ENCODE measurements around the gene BNIP2.

The BNIP2 gene

GRCh38 chr15:59676565-59676964, 12.6 kb downstream of the BNIP2 start:
- no peak overlapping the region for H2BK120ac ChIP-seq (ENCODE audit: insufficient read depth, low read length, poor library complexity)
- no peaks in the 10 kb centered on the region for H3K9me3 ChIP-seq (ENCODE audit: insufficient read depth, low read depth, low read length)
- no peaks in the 10 kb centered on the region for H3K79me2 ChIP-seq (ENCODE audit: control insufficient read depth, insufficient read depth, low read length, poor library complexity)
- no peak overlapping the region for H2AK5ac ChIP-seq (ENCODE audit: low read length)
- no peak overlapping the region for H4K8ac ChIP-seq (ENCODE audit: low read depth, low read length)
- H3K4me1 ChIP-seq (ENCODE audit: control insufficient read depth in 1 of 2, insufficient read depth in 2 of 2, low read length in 2 of 2), result no peaks in the 10 kb centered on the region
- H3K36me3 ChIP-seq (ENCODE audit: control insufficient read depth in 1 of 2, insufficient read depth in 2 of 2, low read length in 2 of 2), result peaks cover 37 to 51% of the 10 kb centered on the region in 2 experiments
- H3K4ac ChIP-seq (ENCODE audit: low read depth, low read length), result no peak overlapping the region
- no peak overlapping the region for H2AFZ ChIP-seq (ENCODE audit: insufficient read depth, low read length, poor library complexity)
- H3K27me3 ChIP-seq (ENCODE audit: insufficient read depth, low read length), result no peaks in the 10 kb centered on the region
- no peaks in the 10 kb centered on the region for H3K79me1 ChIP-seq (ENCODE audit: low read length)
- DNase-seq, result no peak
- H2BK5ac ChIP-seq (ENCODE audit: low read depth, low read length, poor library complexity), result no peak overlapping the region
- no peak overlapping the region for H3K4me3 ChIP-seq (ENCODE audit: low read depth, low read length)
- H3K4me2 ChIP-seq (ENCODE audit: low read length), result no peak overlapping the region
- H3K23ac ChIP-seq (ENCODE audit: low read length), result no peak overlapping the region
- no peak overlapping the region for H4K12ac ChIP-seq (ENCODE audit: low read depth, low read length)
- H4K91ac ChIP-seq (ENCODE audit: low read depth, low read length), result no peak overlapping the region
- no CpG with 5 or more reads among the region's 23 CpGs for WGBS (ENCODE audit: extremely low coverage, insufficient coverage, insufficient read length)
- H3K9ac ChIP-seq (ENCODE audit: low read length), result no peak overlapping the region
- H3K27ac ChIP-seq (ENCODE audit: low read depth, low read length), result no peak overlapping the region
- H3K14ac ChIP-seq (ENCODE audit: low read length), result no peak overlapping the region
- peak overlapping the region; percentile 5 for H3K18ac ChIP-seq (ENCODE audit: low read length)
- no peak overlapping the region for H2BK12ac ChIP-seq (ENCODE audit: low read length)

GRCh38 chr15:59674361-59674877, 14.7 kb downstream of the BNIP2 start:
- Histone ChIP-seq H3K9me3 (ENCODE audit: insufficient read depth, low read depth, low read length) (no peaks in the 10 kb centered on the region), H2AFZ (ENCODE audit: insufficient read depth, low read length, poor library complexity) (no peak overlapping the region), H4K8ac (ENCODE audit: low read depth, low read length) (no peak overlapping the region), H3K4me2 (ENCODE audit: low read length) (no peak overlapping the region), H3K79me1 (ENCODE audit: low read length) (no peaks in the 10 kb centered on the region), H2BK120ac (ENCODE audit: insufficient read depth, low read length, poor library complexity) (no peak overlapping the region), H4K91ac (ENCODE audit: low read depth, low read length) (no peak overlapping the region), H2AK5ac (ENCODE audit: low read length) (no peak overlapping the region), H3K14ac (ENCODE audit: low read length) (no peak overlapping the region), H3K18ac (ENCODE audit: low read length) (no peak overlapping the region), H3K27ac (ENCODE audit: low read depth, low read length) (no peak overlapping the region), H3K4me1 (ENCODE audit: control insufficient read depth in 1 of 2, insufficient read depth in 2 of 2, low read length in 2 of 2) (no peaks in the 10 kb centered on the region), H3K9ac (ENCODE audit: low read length) (no peak overlapping the region), H3K27me3 (ENCODE audit: insufficient read depth, low read length) (no peaks in the 10 kb centered on the region), H3K23ac (ENCODE audit: low read length) (no peak overlapping the region), H4K12ac (ENCODE audit: low read depth, low read length) (no peak overlapping the region), H3K36me3 (ENCODE audit: control insufficient read depth in 1 of 2, insufficient read depth in 2 of 2, low read length in 2 of 2) (peaks cover 30 to 43% of the 10 kb centered on the region in 2 experiments), H3K4me3 (ENCODE audit: low read depth, low read length) (no peak overlapping the region), H3K79me2 (ENCODE audit: control insufficient read depth, insufficient read depth, low read length, poor library complexity) (no peaks in the 10 kb centered on the region), H2BK5ac (ENCODE audit: low read depth, low read length, poor library complexity) (no peak overlapping the region), H3K4ac (ENCODE audit: low read depth, low read length) (no peak overlapping the region), H2BK12ac (ENCODE audit: low read length) (no peak overlapping the region)
- DNase-seq, result no peak
- WGBS (ENCODE audit: extremely low coverage, insufficient coverage, insufficient read length), result no CpG with 5 or more reads among the region's 3 CpGs

- Histone ChIP-seq H3K27me3 (ENCODE audit: insufficient read depth, low read length) (no peaks in the 10 kb centered on the region), H4K8ac (ENCODE audit: low read depth, low read length) (no peak overlapping the region), H3K9me3 (ENCODE audit: insufficient read depth, low read depth, low read length) (no peaks in the 10 kb centered on the region), H3K4me2 (ENCODE audit: low read length) (no peak overlapping the region), H3K4ac (ENCODE audit: low read depth, low read length) (no peak overlapping the region), H3K4me1 (ENCODE audit: control insufficient read depth in 1 of 2, insufficient read depth in 2 of 2, low read length in 2 of 2) (no peaks in the 10 kb centered on the region), H4K91ac (ENCODE audit: low read depth, low read length) (no peak overlapping the region), H2BK5ac (ENCODE audit: low read depth, low read length, poor library complexity) (no peak overlapping the region), H3K4me3 (ENCODE audit: low read depth, low read length) (no peak overlapping the region), H4K12ac (ENCODE audit: low read depth, low read length) (no peak overlapping the region), H3K9ac (ENCODE audit: low read length) (no peak overlapping the region), H3K23ac (ENCODE audit: low read length) (no peak overlapping the region), H3K79me2 (ENCODE audit: control insufficient read depth, insufficient read depth, low read length, poor library complexity) (no peaks in the 10 kb centered on the region), H3K79me1 (ENCODE audit: low read length) (no peaks in the 10 kb centered on the region), H2AFZ (ENCODE audit: insufficient read depth, low read length, poor library complexity) (no peak overlapping the region), H2BK120ac (ENCODE audit: insufficient read depth, low read length, poor library complexity) (no peak overlapping the region), H3K36me3 (ENCODE audit: control insufficient read depth in 1 of 2, insufficient read depth in 2 of 2, low read length in 2 of 2) (peaks cover 29 to 33% of the 10 kb centered on the region in 2 experiments), H3K27ac (ENCODE audit: low read depth, low read length) (no peak overlapping the region), H3K18ac (ENCODE audit: low read length) (no peak overlapping the region), H2AK5ac (ENCODE audit: low read length) (no peak overlapping the region), H2BK12ac (ENCODE audit: low read length) (no peak overlapping the region), H3K14ac (ENCODE audit: low read length) (no peak overlapping the region)
- no peak for DNase-seq
- no CpG with 5 or more reads among the region's 8 CpGs for WGBS (ENCODE audit: extremely low coverage, insufficient coverage, insufficient read length)
Observed at GRCh38 chr15:59668556-59668955, 20.6 kb downstream of the BNIP2 start.

- H3K4me1 ChIP-seq (ENCODE audit: control insufficient read depth in 1 of 2, insufficient read depth in 2 of 2, low read length in 2 of 2), result no peaks in the 10 kb centered on the region
- WGBS (ENCODE audit: extremely low coverage, insufficient coverage, insufficient read length), result no CpG with 5 or more reads among the region's 1 CpG
- H4K12ac ChIP-seq (ENCODE audit: low read depth, low read length), result no peak overlapping the region
- H2AK5ac ChIP-seq (ENCODE audit: low read length), result no peak overlapping the region
- no peak overlapping the region for H2AFZ ChIP-seq (ENCODE audit: insufficient read depth, low read length, poor library complexity)
- H3K18ac ChIP-seq (ENCODE audit: low read length), result no peak overlapping the region
- no peaks in the 10 kb centered on the region for H3K79me1 ChIP-seq (ENCODE audit: low read length)
- H3K79me2 ChIP-seq (ENCODE audit: control insufficient read depth, insufficient read depth, low read length, poor library complexity), result no peaks in the 10 kb centered on the region
- no peak overlapping the region for H4K8ac ChIP-seq (ENCODE audit: low read depth, low read length)
- no peak overlapping the region for H4K91ac ChIP-seq (ENCODE audit: low read depth, low read length)
- H3K4me2 ChIP-seq (ENCODE audit: low read length), result no peak overlapping the region
- peaks cover 16 to 20% of the 10 kb centered on the region in 2 experiments for H3K36me3 ChIP-seq (ENCODE audit: control insufficient read depth in 1 of 2, insufficient read depth in 2 of 2, low read length in 2 of 2)
- no peak overlapping the region for H3K14ac ChIP-seq (ENCODE audit: low read length)
- no peak overlapping the region for H3K4ac ChIP-seq (ENCODE audit: low read depth, low read length)
- DNase-seq, result no peak
- H2BK120ac ChIP-seq (ENCODE audit: insufficient read depth, low read length, poor library complexity), result no peak overlapping the region
- no peak overlapping the region for H3K4me3 ChIP-seq (ENCODE audit: low read depth, low read length)
- H3K9me3 ChIP-seq (ENCODE audit: insufficient read depth, low read depth, low read length), result peaks cover 3% of the 10 kb centered on the region
- H3K27me3 ChIP-seq (ENCODE audit: insufficient read depth, low read length), result no peaks in the 10 kb centered on the region
- no peak overlapping the region for H2BK5ac ChIP-seq (ENCODE audit: low read depth, low read length, poor library complexity)
- no peak overlapping the region for H3K9ac ChIP-seq (ENCODE audit: low read length)
- H3K27ac ChIP-seq (ENCODE audit: low read depth, low read length), result no peak overlapping the region
- H2BK12ac ChIP-seq (ENCODE audit: low read length), result no peak overlapping the region
- H3K23ac ChIP-seq (ENCODE audit: low read length), result no peak overlapping the region
Observed at GRCh38 chr15:59662260-59662659, 26.9 kb downstream of the BNIP2 start.
